Breast epithelium (tissue), 4 donors: Measurements from ENCODE around the gene NRF1. TPM values are rescaled to one million over a fixed set of nuclear protein-coding genes. Genes with fewer than 3 reads are reported as not detected.

Source experiments
- DNase-seq, 2 donors: peaks; one replicate each; pipeline ENCODE4 v3.0.0-alpha.2; 2019; ENCODE audit warnings: low spot score in 2 of 2
- H3K27ac ChIP-seq, 2 donors: fragments of 200-600 bp; sonication (generic) in 1 of 2; one replicate each; pipeline ENCODE4 v1.5.1; 2016 to 2019; ENCODE audit warnings: mild to moderate bottlenecking in 1 of 2
- H3K27me3 ChIP-seq, 2 donors: fragments of 200-600 bp; sonication (generic) in 1 of 2; one replicate each; pipeline versions ENCODE4 v1.5.1 to v1.6.0; 2017 to 2019; ENCODE audit warnings: control low read depth in 1 of 2, mild to moderate bottlenecking in 1 of 2
- H3K36me3 ChIP-seq: fragments of 200-600 bp; one replicate; pipeline ENCODE4 v1.5.1; 2019
- H3K4me1 ChIP-seq, 2 donors: fragments of 200-600 bp; sonication (generic); one replicate each; pipeline ENCODE4 v1.5.1; 2016 to 2019; ENCODE audit warnings: control low read depth in 1 of 2
- H3K4me3 ChIP-seq, 3 donors: fragments of 200-600 bp; sonication (generic); 1 replicate in 2 of 3; 2 replicates in 1 of 3; pipeline ENCODE4 v1.5.1; 2016 to 2019; ENCODE audit warnings: mild to moderate bottlenecking in 3 of 3, moderate library complexity in 2 of 3
- H3K9me3 ChIP-seq, 2 donors: fragments of 200-600 bp; sonication (generic) in 1 of 2; one replicate each; pipeline ENCODE4 v1.5.1; 2016 to 2019; ENCODE audit warnings: control low read depth in 1 of 2
- CTCF ChIP-seq, 3 donors: fragments of 450-650 bp; IDR thresholded peaks; one replicate each; pipeline ENCODE4 v1.5.1; 2016 to 2017; ENCODE audit warnings: antibody characterized with exemption in 3 of 3, mild to moderate bottlenecking in 3 of 3, moderate library complexity in 3 of 3
- POLR2A ChIP-seq: fragments of 450-650 bp; IDR thresholded peaks from one replicate; pipeline ENCODE4 v1.6.1; 2016; ENCODE audit warnings: antibody characterized with exemption, mild to moderate bottlenecking, moderate library complexity
- POLR2AphosphoS5 ChIP-seq, 3 donors: sonication (generic); formaldehyde crosslinking; IDR thresholded peaks; one replicate each; pipeline ENCODE4 v1.6.1; 2017; ENCODE audit warnings: antibody characterized with exemption in 3 of 3
- intact Hi-C: fragments of 100-400 bp; cut with DNase I; formaldehyde crosslinking; loops from one replicate; pipeline ENCODE4 v1.15.1; 2023; ENCODE audit warnings: low total_unique reads
- total RNA-seq, 3 donors: library from RNA; depleted of rRNA; stranded (reverse); fragments of >200 nt; gene quantifications; one replicate each; pipeline ENCODE4 v1.1.0, GENCODE V29; 2016

The NRF1 gene
- total RNA-seq, 3 donors from 2014 or later, result 24.5 to 29.2 (median 27.2) TPM

- Histone ChIP-seq H3K4me1 (peaks cover 3 to 16% of the 10 kb centered on the region in 2 donors), H3K27ac (peak overlapping the region; percentile 72 to 83), H3K36me3 (no peaks in the 10 kb centered on the region), H3K9me3 (no peaks in the 10 kb centered on the region), H3K27me3 (peaks cover 14 to 78% of the 10 kb centered on the region in 2 donors), H3K4me3 (peak overlapping the region; percentile 24 to 73 (median 71))
- peak; percentile 78 to 88 for DNase-seq
- intact Hi-C loops, result no loop called here
- TF ChIP-seq POLR2AphosphoS5 (IDR thresholded peaks at IDR 0.05), result no peak
- no peak for TF ChIP-seq CTCF (IDR thresholded peaks at IDR 0.05)
- TF ChIP-seq POLR2A, result no peak
These were observed 168.9 kb downstream of the NRF1 start for GRCh38 chr7:129780257-129780973.

GRCh38 chr7:129780974-129781927 is 169.7 kb downstream of the NRF1 start:
- H3K4me1 ChIP-seq, result peaks cover 3 to 16% of the 10 kb centered on the region in 2 donors

GRCh38 chr7:129781928-129782817 is 170.7 kb downstream of the NRF1 start:
- H3K4me3 ChIP-seq, result peak overlapping the region in 2 of 3 donors; percentile 71 to 73
- H3K27ac ChIP-seq, result no peak overlapping the region
- peaks cover 14 to 93% of the 10 kb centered on the region in 2 donors for H3K27me3 ChIP-seq
- H3K4me1 ChIP-seq, result peaks cover 3 to 16% of the 10 kb centered on the region in 2 donors
- DNase-seq, result no peak
- TF ChIP-seq POLR2A (no peak), CTCF (IDR thresholded peaks at IDR 0.05) (no peak), POLR2AphosphoS5 (IDR thresholded peaks at IDR 0.05) (no peak)
- H3K36me3 ChIP-seq, result no peaks in the 10 kb centered on the region
- H3K9me3 ChIP-seq, result no peaks in the 10 kb centered on the region
- intact Hi-C loops, result no loop called here

More at GRCh38 chr7:129780974-129781927, 169.7 kb downstream of the NRF1 start:
- H3K9me3 ChIP-seq, result no peaks in the 10 kb centered on the region
- peaks cover 14 to 86% of the 10 kb centered on the region in 2 donors for H3K27me3 ChIP-seq
- intact Hi-C loops, result no loop called here
- no peaks in the 10 kb centered on the region for H3K36me3 ChIP-seq
- no peak for DNase-seq
- TF ChIP-seq POLR2AphosphoS5 (IDR thresholded peaks at IDR 0.05), result no peak
- TF ChIP-seq CTCF (IDR thresholded peaks at IDR 0.05), result no peak
- TF ChIP-seq POLR2A, result no peak
- H3K27ac ChIP-seq, result no peak overlapping the region
- peak overlapping the region in 2 of 3 donors; percentile 71 to 73 for H3K4me3 ChIP-seq

GRCh38 chr7:129782818-129783583 is 171.5 kb downstream of the NRF1 start:
- no peak overlapping the region for H3K27ac ChIP-seq
- no peak for DNase-seq
- TF ChIP-seq POLR2AphosphoS5 (IDR thresholded peaks at IDR 0.05), result peak in 1 of 3 donors; percentile 11
- TF ChIP-seq POLR2A, result no peak
- TF ChIP-seq CTCF (IDR thresholded peaks at IDR 0.05), result no peak
- peaks cover 3 to 16% of the 10 kb centered on the region in 2 donors for H3K4me1 ChIP-seq
- peak overlapping the region in 1 of 3 donors; percentile 73 for H3K4me3 ChIP-seq
- H3K36me3 ChIP-seq, result no peaks in the 10 kb centered on the region
- intact Hi-C loops, result no loop called here
- H3K27me3 ChIP-seq, result peaks cover 14 to 90% of the 10 kb centered on the region in 2 donors
- H3K9me3 ChIP-seq, result no peaks in the 10 kb centered on the region
